K562 (cell line): Measurements from ENCODE around the gene MAP2K4. TPM values are rescaled to one million over a fixed set of nuclear protein-coding genes. Genes with fewer than 3 reads are reported as not detected.

Experiments
- ATAC-seq: fragments of 200-7000 bp; cut with Tn5 transposase; 3 replicates; pipeline ENCODE4 v1.9.1; 2020; ENCODE audit warnings: moderate library complexity
- BruUV-seq: library from RNA; stranded (reverse); fragments of 400-500 nt; replicated peaks from 2 replicates; lab custom pipeline; 2021; lab: Mats Ljungman, UMichigan
- CTCF ChIA-PET: fragments of 300-600 bp; formaldehyde crosslinking; extraction: SDS; loops from one replicate; lab custom pipeline; 2021; ENCODE audit warnings: low intra/inter-chr PET ratio; lab: Yijun Ruan, JAX
- POLR2A ChIA-PET: fragments of 300-600, 350-650 bp; sonication (Branson Sonifier 250); formaldehyde crosslinking; extraction: SDS; loops from one replicate; lab custom pipeline; 2021; ENCODE audit warnings: antibody characterized with exemption, inconsistent platforms; lab: Yijun Ruan, JAX
- DNase-seq, 4 experiments: peaks; one replicate each; pipeline versions ENCODE4 v3.0.0 to v3.0.0-alpha.2; 2011 to 2018; ENCODE audit warnings: low spot score in 3 of 4, mixed read lengths in 3 of 4; ENCODE audit errors: extremely low read depth in 1 of 4
- FAIRE-seq: peaks from 2 replicates; lab custom pipeline; 2011; peaks lifted over from hg19 to GRCh38; lab: Jason Lieb, UNC
- H2AFZ ChIP-seq: 2 replicates; pipeline ENCODE4 v1.6.0; 2011; ENCODE audit warnings: low read depth, low read length, control low read depth, inconsistent platforms
- H3K27ac ChIP-seq: fragments of 200-600 bp; 3 replicates; pipeline ENCODE4 v1.8.0; 2011; ENCODE audit warnings: low read depth, mild to moderate bottlenecking, control low read depth, inconsistent platforms, low read length, moderate library complexity, mixed read lengths; ENCODE audit errors: extremely low read depth
- H3K27me3 ChIP-seq, 2 experiments: fragments of 300-600 bp in 1 of 2; 2 replicates in 1 of 2; 3 replicates in 1 of 2; pipeline versions ENCODE4 v1.6.0 to v1.8.0; 2011; ENCODE audit warnings: inconsistent platforms in 2 of 2, low read length in 2 of 2, mild to moderate bottlenecking in 1 of 2, mixed read lengths in 1 of 2, moderate library complexity in 1 of 2; ENCODE audit not compliant: control insufficient read depth in 2 of 2, insufficient read depth in 2 of 2
- H3K36me3 ChIP-seq: fragments of 300-600 bp; 3 replicates; pipeline ENCODE4 v1.8.0; 2011; ENCODE audit warnings: mild to moderate bottlenecking, low read length, inconsistent platforms; ENCODE audit not compliant: control insufficient read depth, insufficient read depth
- H3K4me1 ChIP-seq, 2 experiments: fragments of 200-600 bp in 1 of 2; replicated peaks in 1 of 2; 2 replicates in 1 of 2; 3 replicates in 1 of 2; pipeline versions ENCODE4 v1.5.1 to v1.8.0; 2011; ENCODE audit warnings: inconsistent platforms in 2 of 2, low read length in 2 of 2, mild to moderate bottlenecking in 1 of 2, mixed read lengths in 1 of 2, moderate library complexity in 1 of 2; ENCODE audit not compliant: control insufficient read depth in 2 of 2, insufficient read depth in 2 of 2
- H3K4me2 ChIP-seq: 2 replicates; pipeline ENCODE4 v1.6.1; 2011; ENCODE audit warnings: low read length, control low read depth, inconsistent platforms, mixed read lengths; ENCODE audit not compliant: insufficient read depth
- H3K4me3 ChIP-seq: fragments of 200-600 bp; sonication (generic), shearing (Covaris generic); 2 replicates; pipeline ENCODE4 v1.5.1; 2016; ENCODE audit warnings: control low read depth, inconsistent platforms
- H3K79me2 ChIP-seq: fragments of 200-600 bp; 3 replicates; pipeline ENCODE4 v1.8.0; 2011; ENCODE audit warnings: low read length, inconsistent platforms; ENCODE audit not compliant: control insufficient read depth, insufficient read depth
- H3K9ac ChIP-seq, 2 experiments: 2 replicates each; pipeline versions ENCODE4 v1.6.0 to v1.6.1; 2011; ENCODE audit warnings: low read depth in 2 of 2, low read length in 2 of 2, control low read depth in 1 of 2, inconsistent platforms in 1 of 2, mild to moderate bottlenecking in 1 of 2, mixed read lengths in 1 of 2; ENCODE audit not compliant: insufficient read depth in 1 of 2
- H3K9me1 ChIP-seq: one replicate; pipeline ENCODE4 v1.6.0; 2011; ENCODE audit warnings: inconsistent platforms, mild to moderate bottlenecking, low read length, moderate library complexity; ENCODE audit not compliant: control insufficient read depth, insufficient read depth
- H3K9me3 ChIP-seq: replicated peaks from 2 replicates; pipeline ENCODE4 v1.5.1; 2011; ENCODE audit warnings: low read depth, low read length, inconsistent platforms; ENCODE audit not compliant: control insufficient read depth, insufficient read depth
- H4K20me1 ChIP-seq: replicated peaks from 2 replicates; pipeline ENCODE4 v1.6.1; 2011; ENCODE audit warnings: low read length, inconsistent platforms, mixed read lengths; ENCODE audit not compliant: control insufficient read depth, insufficient read depth
- CREM ChIP-seq: IDR thresholded peaks from 2 replicates; pipeline ENCODE4 v1.6.1; 2014; ENCODE audit warnings: antibody characterized with exemption, low read depth
- EHMT2 ChIP-seq: fragments of 450-650 bp; IDR thresholded peaks from 2 replicates; pipeline ENCODE4 v1.6.1; 2018; ENCODE audit warnings: antibody characterized with exemption
- ELF2 ChIP-seq: fragments of 250-450 bp; sonication (Bioruptor Pico); IDR thresholded peaks from 2 replicates; pipeline ENCODE4 v1.5.0; 2021; ENCODE audit warnings: mild to moderate bottlenecking
- GABPB1 ChIP-seq: sonication (generic); formaldehyde crosslinking; IDR thresholded peaks from 2 replicates; pipeline ENCODE4 v1.8.0; 2022; ENCODE audit warnings: mild to moderate bottlenecking, missing genetic modification reagents
- HDAC3 ChIP-seq: fragments of 450-650 bp; IDR thresholded peaks from 2 replicates; pipeline ENCODE4 v1.6.1; 2018; ENCODE audit warnings: borderline replicate concordance, mild to moderate bottlenecking, moderate library complexity; ENCODE audit not compliant: partially characterized antibody
- L3MBTL2 ChIP-seq: fragments of 450-650 bp; IDR thresholded peaks from 2 replicates; pipeline ENCODE4 v1.6.1; 2016; ENCODE audit warnings: mild to moderate bottlenecking, moderate library complexity
- ZBTB7A ChIP-seq: IDR thresholded peaks from 2 replicates; pipeline ENCODE4 v1.6.1; 2011; ENCODE audit warnings: low read depth, mild to moderate bottlenecking, low read length, moderate library complexity, borderline replicate concordance; ENCODE audit not compliant: control insufficient read depth
- ZNF140 ChIP-seq: fragments of 250-450 bp; sonication (Bioruptor Pico); IDR thresholded peaks from 2 replicates; pipeline ENCODE4 v1.8.0; 2021; ENCODE audit warnings: moderate library complexity, mild to moderate bottlenecking, inconsistent platforms
- ZNF696 ChIP-seq: fragments of 250-450 bp; sonication (Bioruptor Pico); conservative IDR thresholded peaks from 2 replicates; pipeline ENCODE4 v1.4.0; 2020; ENCODE audit warnings: mild to moderate bottlenecking, moderate library complexity
- WGBS: fragments of 100-300 bp; shearing (Covaris generic); methylation state at CpG from one replicate; pipeline ENCODE4 v1.1.6; 2016; ENCODE audit warnings: low coverage, mixed read lengths; ENCODE audit not compliant: insufficient coverage; ENCODE audit errors: missing lambda C conversion rate; 5-methylcytosine and 5-hydroxymethylcytosine counted together
- in situ Hi-C: fragments of 300-500 bp; cut with MboI; formaldehyde crosslinking; loops from 4 replicates; pipeline ENCODE4 v1.15.0; 2018; ENCODE audit warnings: inconsistent platforms, mixed read lengths
- intact Hi-C: fragments of 100-400 bp; cut with micrococcal nuclease; formaldehyde crosslinking; loops from 2 replicates; pipeline ENCODE4 v1.14.2; 2022
- polyA plus RNA-seq, 8 experiments: library from polyadenylated mRNA; depleted of rRNA in 4 of 8; stranded (reverse) in 5 of 8; unstranded in 3 of 8; fragments of >200 nt; fragmentation: Nextera tagmentation in 2 of 8; fragmentation: Illumina TruSeq in 1 of 8; extraction: Ambion mirVana in 2 of 8; extraction: Trizol in 1 of 8; gene quantifications; 2 replicates each; pipeline versions ENCODE4 v1.2.1 to v1.2.3, GENCODE V29; 2011 to 2014; ENCODE audit warnings: inconsistent platforms in 1 of 8, missing spikeins in 1 of 8
- total RNA-seq, 7 experiments: library from RNA; depleted of rRNA in 6 of 7; stranded (reverse); fragments of >200 nt in 6 of 7; fragmentation: Illumina TruSeq in 2 of 7; extraction: Trizol in 2 of 7; gene quantifications; 2 replicates each; pipeline versions ENCODE4 v1.2.1 to v1.2.3, GENCODE V29; 2011 to 2021; ENCODE audit warnings: low replicate concordance in 1 of 7
- TF ChIP-seq, protein P1 (sequence below), 3 experiments: fragments of 200-800 bp in 1 of 3; sonication (Bioruptor generic) in 1 of 3; sonication (generic) in 1 of 3; formaldehyde crosslinking in 1 of 3; IDR thresholded peaks; 2 replicates each; pipeline versions ENCODE4 v1.6.1 to v1.8.0; 2016 to 2022; ENCODE audit warnings: mild to moderate bottlenecking in 2 of 3, missing compliant biosample characterization in 2 of 3, missing genetic modification characterization in 2 of 3, missing genetic modification reagents in 1 of 3
- TF ChIP-seq, protein P2 (sequence below): fragments of 450-650 bp; IDR thresholded peaks from 2 replicates; pipeline ENCODE4 v1.6.1; 2018; ENCODE audit warnings: mild to moderate bottlenecking, low read depth; ENCODE audit not compliant: partially characterized antibody

MAP2K4 gene
- total and polyA plus RNA-seq, 9 of the 15 experiments (the other 6 are each of a cell fraction or from before 2014, with no cell fraction given), result 3.0 to 15.9 (median 10.8) TPM

DNA sequence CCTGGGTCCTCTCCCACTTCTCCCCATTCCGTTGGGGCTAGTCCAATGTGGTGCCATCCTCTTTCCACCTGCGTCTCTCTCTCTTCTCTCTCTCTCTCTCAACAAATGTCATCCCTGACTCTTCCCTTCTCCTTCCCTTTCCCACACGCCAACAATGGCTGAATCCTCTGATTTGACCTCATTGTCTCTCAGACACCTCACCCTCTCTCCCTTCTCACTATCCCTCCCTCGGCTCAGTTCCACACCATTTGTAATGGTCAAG, 22.8 kb upstream of the MAP2K4 start (continued):
- TF ChIP-seq, protein P1, sequence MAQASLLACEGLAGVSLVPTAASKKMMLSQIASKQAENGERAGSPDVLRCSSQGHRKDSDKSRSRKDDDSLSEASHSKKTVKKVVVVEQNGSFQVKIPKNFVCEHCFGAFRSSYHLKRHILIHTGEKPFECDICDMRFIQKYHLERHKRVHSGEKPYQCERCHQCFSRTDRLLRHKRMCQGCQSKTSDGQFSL (CRISPR knock-in tag; IDR thresholded peaks at IDR 0.05), result no peak
- TF ChIP-seq, protein P1 (tag; IDR thresholded peaks at IDR 0.05), result no peak
- TF ChIP-seq EHMT2, result peak; percentile 26; the same call in 1 of the 2 replicates
- TF ChIP-seq CREM, result no peak
- no peak for TF ChIP-seq GABPB1

DNA sequence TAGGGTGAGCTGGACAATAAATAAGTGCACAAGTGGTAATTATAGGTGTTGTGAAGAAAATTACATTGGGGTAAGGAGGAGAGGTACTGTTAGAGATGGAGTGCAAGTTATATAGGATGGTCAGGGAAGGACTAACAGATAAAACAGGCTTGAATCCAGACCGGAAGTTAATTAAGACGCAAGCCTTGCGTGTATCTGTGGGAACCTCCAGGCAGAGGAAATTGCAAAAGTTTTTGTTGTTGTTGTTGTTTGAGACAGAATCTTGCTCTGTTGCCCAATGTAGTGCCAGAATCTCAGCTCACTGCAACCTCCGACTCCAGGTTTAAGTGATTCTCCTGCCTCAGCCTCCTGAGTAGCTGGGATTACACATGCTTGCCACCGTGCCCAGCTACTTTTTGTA, 21.0 kb upstream of the MAP2K4 start:
- DNase-seq (no peak), ATAC-seq (no peak), FAIRE-seq (no peak)
- no peaks in the 10 kb centered on the region for H3K36me3 ChIP-seq
- H3K4me3 ChIP-seq, result no peak overlapping the region
- H4K20me1 ChIP-seq, result no peaks in the 10 kb centered on the region
- POLR2A ChIA-PET, result no interaction called here
- H3K9ac ChIP-seq, result no peak overlapping the region
- CTCF ChIA-PET, result no interaction called here
- no peaks in the 10 kb centered on the region for H3K79me2 ChIP-seq
- intact Hi-C loops (no loop called here), in situ Hi-C loops (loop anchor here (25.0 kb wide), 1 partner anchor 1112 kb away; no protein-coding TSS in a partner anchor)
- H3K9me1 ChIP-seq, result no peaks in the 10 kb centered on the region
- no peak overlapping the region for H3K27ac ChIP-seq
- no peak for TF ChIP-seq ZNF696 (CRISPR knock-in tag)
- no peak for TF ChIP-seq HDAC3
- TF ChIP-seq ZBTB7A, result no peak
- TF ChIP-seq ZNF140, result no peak
- TF ChIP-seq, protein P2, sequence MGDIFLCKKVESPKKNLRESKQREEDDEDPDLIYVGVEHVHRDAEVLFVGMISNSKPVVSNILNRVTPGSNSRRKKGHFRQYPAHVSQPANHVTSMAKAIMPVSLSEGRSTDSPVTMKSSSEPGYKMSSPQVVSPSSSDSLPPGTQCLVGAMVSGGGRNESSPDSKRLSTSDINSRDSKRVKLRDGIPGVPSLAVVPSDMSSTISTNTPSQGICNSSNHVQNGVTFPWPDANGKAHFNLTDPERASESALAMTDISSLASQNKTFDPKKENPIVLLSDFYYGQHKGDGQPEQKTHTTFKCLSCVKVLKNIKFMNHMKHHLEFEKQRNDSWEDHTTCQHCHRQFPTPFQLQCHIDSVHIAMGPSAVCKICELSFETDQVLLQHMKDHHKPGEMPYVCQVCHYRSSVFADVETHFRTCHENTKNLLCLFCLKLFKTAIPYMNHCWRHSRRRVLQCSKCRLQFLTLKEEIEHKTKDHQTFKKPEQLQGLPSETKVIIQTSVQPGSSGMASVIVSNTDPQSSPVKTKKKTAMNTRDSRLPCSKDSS, result no peak
- TF ChIP-seq L3MBTL2, result no peak
- no peak for TF ChIP-seq ELF2 (CRISPR knock-in tag)
- no TSS peak for BruUV-seq
- no peak overlapping the region for H3K4me2 ChIP-seq
- H3K27me3 ChIP-seq, result no peaks in the 10 kb centered on the region
- H2AFZ ChIP-seq, result no peak overlapping the region
- H3K9me3 ChIP-seq, result no peaks in the 10 kb centered on the region
- peaks cover 0 to 4% of the 10 kb centered on the region in 2 experiments; a peak in 2 of 5 replicates for H3K4me1 ChIP-seq
- 77% methylated on average over 5 of the region's 5 CpGs for WGBS
